GM19324 (cell line): Measurements from ENCODE around the gene CHRNG.

ENCODE experiments used
- ATAC-seq: cut with Tn5 transposase; IDR thresholded peaks from one replicate; pipeline ENCODE4 v1.9.1; 2021; ENCODE audit warnings: mild to moderate bottlenecking, moderate library complexity; ENCODE audit not compliant: unreplicated experiment, low FRiP score

The CHRNG gene

GRCh38 chr2:232504438-232504837 lies 35.1 kb upstream of the CHRNG start:
- ATAC-seq = no peak

- ATAC-seq = no peak
These were observed 33.6 kb upstream of the CHRNG start for GRCh38 chr2:232505856-232506255.

GRCh38 chr2:232506709-232507108 lies 32.8 kb upstream of the CHRNG start:
- no peak for ATAC-seq

GRCh38 chr2:232508251-232508650 lies 31.2 kb upstream of the CHRNG start:
- ATAC-seq = no peak

- no peak for ATAC-seq
These were observed 28.1 kb upstream of the CHRNG start for GRCh38 chr2:232511336-232511890.

- ATAC-seq = no peak
These were observed 26.9 kb upstream of the CHRNG start for GRCh38 chr2:232512602-232513001.

- ATAC-seq = no peak
These were observed 26.1 kb upstream of the CHRNG start for GRCh38 chr2:232513353-232513752.

- no peak for ATAC-seq
These were observed 23.9 kb upstream of the CHRNG start for GRCh38 chr2:232515639-232516038.

GRCh38 chr2:232516551-232516950 lies 22.9 kb upstream of the CHRNG start:
- no peak for ATAC-seq

- no peak for ATAC-seq
These were observed 20.6 kb upstream of the CHRNG start for GRCh38 chr2:232518844-232519243.

GRCh38 chr2:232519581-232520438 lies 19.7 kb upstream of the CHRNG start, which contains the start of gene PRSS56:
Gene PRSS56 (plus strand): TSS chr2:232520388. CDS start chr2:232520599, 211 bp downstream.
- ATAC-seq = no peak

- ATAC-seq = no peak
These were observed 19.0 kb upstream of the CHRNG start for GRCh38 chr2:232520489-232520888.

GRCh38 chr2:232521098-232521497 lies 18.4 kb upstream of the CHRNG start:
- ATAC-seq = no peak

- no peak for ATAC-seq
These were observed 17.4 kb upstream of the CHRNG start for GRCh38 chr2:232521959-232522622.

GRCh38 chr2:232522623-232523401 lies 16.7 kb upstream of the CHRNG start:
- no peak for ATAC-seq

- no peak for ATAC-seq
These were observed 16.1 kb upstream of the CHRNG start for GRCh38 chr2:232523402-232523681.

GRCh38 chr2:232523682-232524597 lies 15.6 kb upstream of the CHRNG start:
- ATAC-seq = no peak

GRCh38 chr2:232524771-232525170 lies 14.7 kb upstream of the CHRNG start:
- ATAC-seq = no peak

GRCh38 chr2:232525199-232525598 lies 14.3 kb upstream of the CHRNG start:
- no peak for ATAC-seq

GRCh38 chr2:232525791-232526371 lies 13.6 kb upstream of the CHRNG start, which contains the start of gene CHRND:
Gene CHRND (plus strand): TSS chr2:232526160. CDS start chr2:232526216, 56 bp downstream.
- ATAC-seq = no peak
